ENCODE data around the gene C1orf21. TPM values are rescaled to one million over a fixed set of nuclear protein-coding genes. Genes with fewer than 3 reads are reported as not detected.

C1orf21 gene
- total and polyA plus RNA-seq, 5 experiments from 2014 or later: 0.60 to 30.9 (median 0.84) TPM

DNA sequence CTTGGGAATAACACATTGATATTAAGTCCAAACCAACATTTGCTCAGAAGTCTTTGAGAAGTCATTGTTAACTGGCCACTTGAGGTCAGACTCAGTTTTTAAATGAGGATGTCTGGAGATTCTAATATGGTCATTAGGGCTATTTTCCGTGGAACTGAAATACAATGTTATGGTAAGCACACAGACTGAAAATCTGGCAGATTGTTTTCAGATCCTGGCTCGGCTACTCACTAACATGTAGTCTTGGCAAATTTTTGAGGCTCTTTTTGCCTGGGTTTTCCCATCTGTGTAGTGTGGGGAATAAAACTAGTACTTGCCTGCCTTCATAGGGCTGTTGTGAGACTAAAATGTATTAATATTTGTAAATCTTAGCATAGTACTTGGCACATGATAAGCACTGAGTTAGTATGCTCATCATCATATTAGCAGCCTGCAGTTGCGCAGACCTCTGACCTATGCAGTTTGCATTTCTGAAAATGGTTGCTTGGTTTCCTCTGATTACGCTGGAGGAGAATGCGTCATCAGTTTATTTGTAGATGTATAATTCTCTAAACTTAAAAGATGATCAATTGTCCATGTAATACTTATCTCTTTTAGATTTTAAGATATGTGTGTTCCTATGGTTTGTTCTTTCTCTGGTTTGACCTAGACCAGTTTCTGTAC, 100.8 kb downstream of the C1orf21 start:
- POLR2A ChIA-PET: no interaction called here
- H3K36me3 Mint-ChIP-seq: no peaks in the 10 kb centered on the region
- DNase-seq (no peak), ATAC-seq (no peak)
- H3K4me1 Mint-ChIP-seq: peaks cover 2 to 25% (median 6%) of the 10 kb centered on the region in 4 donors
- H3K27me3 Mint-ChIP-seq: peaks cover 0 to 2% (median 0%) of the 10 kb centered on the region in 5 donors
- no peak overlapping the region for H3K4me3 Mint-ChIP-seq
- no peaks in the 10 kb centered on the region for H3K9me3 Mint-ChIP-seq
- no peak overlapping the region for H3K27ac Mint-ChIP-seq

DNA sequence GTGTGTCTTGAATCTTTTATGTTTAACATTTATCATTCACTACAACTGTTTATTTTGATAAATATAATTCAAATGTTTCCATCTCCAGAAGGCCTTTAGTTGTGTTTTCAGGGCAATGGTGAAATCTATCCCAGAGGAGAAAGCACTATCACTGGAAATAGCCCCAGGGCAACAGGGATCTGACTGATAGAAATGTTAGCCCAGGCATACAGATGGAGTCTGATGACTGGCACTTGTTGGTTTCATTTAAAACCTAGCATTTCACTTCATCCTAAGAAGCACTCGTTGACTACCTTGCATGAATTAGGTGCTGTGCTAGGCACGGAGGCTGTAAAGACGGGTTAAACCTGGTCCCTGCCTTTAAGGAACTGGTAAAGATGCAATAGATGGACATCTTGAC, 103.1 kb downstream of the C1orf21 start:
- Mint-ChIP-seq H3K4me1 (peaks cover 2 to 34% (median 6%) of the 10 kb centered on the region in 4 donors), H3K4me3 (no peak overlapping the region), H3K36me3 (no peaks in the 10 kb centered on the region), H3K27me3 (no peaks in the 10 kb centered on the region), H3K27ac (peak overlapping the region in 2 of 10 donors; percentile 1 to 52), H3K9me3 (no peaks in the 10 kb centered on the region)
- ATAC-seq: no peak
- POLR2A ChIA-PET: no interaction called here
- no peak for DNase-seq

DNA sequence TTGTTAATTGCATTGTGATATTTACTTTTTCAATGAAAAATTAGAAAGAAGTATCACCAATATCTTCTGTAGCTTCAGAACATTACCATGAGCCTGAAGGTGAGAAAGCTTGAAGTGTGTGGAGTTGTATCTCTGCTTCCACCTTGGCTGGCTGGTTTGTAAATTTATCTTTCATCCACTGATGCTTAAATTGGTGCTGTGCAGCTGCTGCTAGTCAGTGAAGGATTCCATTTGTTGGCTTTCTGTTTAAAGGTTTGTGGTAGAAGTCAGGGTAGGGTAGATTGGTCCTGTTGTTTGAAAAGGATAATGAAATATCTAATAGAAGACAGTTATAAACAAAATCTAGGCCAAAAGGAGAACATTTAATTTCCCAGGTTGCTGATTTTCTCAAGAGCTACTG, 105.7 kb downstream of the C1orf21 start:
- H3K27me3 Mint-ChIP-seq: no peaks in the 10 kb centered on the region
- H3K36me3 Mint-ChIP-seq: no peaks in the 10 kb centered on the region
- H3K9me3 Mint-ChIP-seq: no peaks in the 10 kb centered on the region
- DNase-seq: no peak
- peak overlapping the region in 2 of 10 donors; percentile 52 to 89 for H3K27ac Mint-ChIP-seq
- peaks cover 2 to 34% (median 6%) of the 10 kb centered on the region in 4 donors for H3K4me1 Mint-ChIP-seq
- ATAC-seq: no peak
- H3K4me3 Mint-ChIP-seq: no peak overlapping the region
- POLR2A ChIA-PET: no interaction called here

DNA sequence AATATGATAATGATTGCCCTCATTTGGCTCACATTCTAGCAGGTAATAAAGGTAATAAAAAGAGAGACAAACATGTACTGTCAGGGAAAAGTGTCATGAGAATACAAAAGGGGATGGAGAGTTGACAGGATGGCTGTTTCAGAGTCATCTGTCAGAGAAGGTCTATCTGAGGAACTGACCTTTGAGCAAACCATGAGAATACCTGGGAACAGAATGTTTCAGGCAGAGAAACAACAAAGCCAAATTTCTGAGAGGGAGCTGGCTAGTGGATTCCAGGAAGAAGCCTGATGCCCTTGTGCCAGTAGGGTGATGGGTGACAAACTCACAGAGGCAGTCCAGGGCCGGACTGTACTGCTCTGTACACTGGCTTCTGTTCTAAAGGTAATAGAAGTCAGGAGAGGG, 107.2 kb downstream of the C1orf21 start:
- H3K9me3 Mint-ChIP-seq: no peaks in the 10 kb centered on the region
- peaks cover 2 to 34% (median 6%) of the 10 kb centered on the region in 4 donors for H3K4me1 Mint-ChIP-seq
- H3K27ac Mint-ChIP-seq: no peak overlapping the region
- no peak overlapping the region for H3K4me3 Mint-ChIP-seq
- ATAC-seq: no peak
- POLR2A ChIA-PET: no interaction called here
- H3K36me3 Mint-ChIP-seq: no peaks in the 10 kb centered on the region
- H3K27me3 Mint-ChIP-seq: no peaks in the 10 kb centered on the region
- no peak for DNase-seq

DNA sequence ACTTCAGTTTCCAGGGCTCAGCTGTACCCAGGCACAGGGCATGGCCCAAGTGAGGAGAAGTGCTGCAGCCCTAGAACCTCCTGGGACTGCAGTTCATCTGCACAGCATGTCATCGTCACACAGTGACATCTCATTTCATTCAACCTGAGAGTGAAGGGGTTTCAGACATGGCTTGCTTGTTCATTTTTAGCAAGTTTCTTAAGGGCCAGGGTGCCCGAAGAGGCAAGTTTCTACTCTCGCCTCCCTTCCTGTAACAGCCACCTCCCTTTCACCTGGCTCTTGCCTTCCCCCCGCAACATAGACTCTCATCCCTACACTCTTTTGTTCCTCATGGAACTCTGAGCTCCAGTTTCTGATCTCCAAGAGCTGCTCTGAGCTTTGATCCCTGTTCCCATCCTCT, 108.1 kb downstream of the C1orf21 start:
- Mint-ChIP-seq H3K4me3 (no peak overlapping the region), H3K36me3 (no peaks in the 10 kb centered on the region)
- POLR2A ChIA-PET: interaction anchor here (0.7 kb wide), 1 partner anchor 25 kb away, joined by 5 read pairs; no protein-coding TSS in a partner anchor

DNA sequence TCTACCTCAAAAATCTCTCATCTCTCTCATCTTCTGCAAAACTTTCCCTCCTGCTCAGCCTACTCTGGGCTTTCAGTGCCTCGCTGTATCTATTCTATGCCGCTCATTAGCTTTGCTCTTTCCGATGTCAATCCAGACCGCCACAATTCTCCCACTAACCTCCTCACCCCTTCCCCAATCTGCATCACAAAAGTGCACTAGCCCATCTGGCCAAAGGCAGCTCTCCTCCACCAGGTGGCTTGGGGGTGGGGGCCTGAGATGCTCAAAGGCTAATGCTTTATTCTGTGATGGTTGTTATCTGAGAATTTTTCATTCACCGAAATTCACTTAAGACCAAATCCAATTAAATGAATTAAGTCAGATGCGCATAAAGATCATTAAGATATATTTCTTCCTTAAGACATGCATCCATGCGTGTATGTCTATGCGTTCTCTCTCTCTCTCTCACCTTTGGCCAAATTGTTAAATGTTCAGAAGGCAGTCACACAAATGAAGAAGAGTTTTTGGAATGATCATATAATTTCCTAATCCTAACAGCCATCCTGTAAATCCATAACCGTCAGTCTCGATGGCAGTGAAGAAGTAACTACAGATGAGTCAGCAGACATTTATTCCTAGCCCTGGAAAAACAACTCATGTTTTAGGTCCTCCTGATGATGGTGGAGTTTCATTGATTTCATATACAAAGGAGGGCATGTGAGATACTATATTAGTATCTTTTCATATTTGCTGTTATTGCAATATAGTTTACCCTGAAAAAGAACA, 111.3 kb downstream of the C1orf21 start:
- DNase-seq: no peak
- peaks cover 0 to 10% (median 0%) of the 10 kb centered on the region in 4 donors for H3K4me1 Mint-ChIP-seq
- POLR2A ChIA-PET: no interaction called here

More for the DNA sequence above, 108.1 kb downstream of the C1orf21 start:
- H3K9me3 Mint-ChIP-seq: no peaks in the 10 kb centered on the region
- peaks cover 2 to 34% (median 6%) of the 10 kb centered on the region in 4 donors for H3K4me1 Mint-ChIP-seq
- H3K27ac Mint-ChIP-seq: no peak overlapping the region
- no peak for ATAC-seq
- no peaks in the 10 kb centered on the region for H3K27me3 Mint-ChIP-seq
- DNase-seq: no peak

DNA sequence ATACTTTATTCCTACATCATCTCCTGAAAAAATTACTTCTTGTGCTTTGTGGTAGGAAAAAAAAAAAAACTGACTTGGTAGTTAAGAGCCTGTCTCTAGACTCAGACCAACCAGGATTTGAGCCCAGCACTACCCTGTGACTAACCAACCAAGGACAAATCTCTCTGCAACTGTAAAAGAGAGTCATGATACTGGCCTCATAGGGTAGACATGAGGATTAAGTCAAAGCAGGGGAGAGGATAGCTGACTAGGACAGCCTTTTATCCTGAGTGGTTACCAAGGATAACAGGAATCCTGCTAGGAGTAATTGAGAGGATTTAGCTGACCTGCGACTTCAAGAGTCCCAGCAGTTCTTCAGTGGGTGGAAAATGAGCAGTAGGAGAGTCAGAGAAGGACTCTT, 112.8 kb downstream of the C1orf21 start:
- H3K27ac Mint-ChIP-seq: no peak overlapping the region
- DNase-seq (no peak), ATAC-seq (no peak)
- H3K36me3 Mint-ChIP-seq: no peaks in the 10 kb centered on the region
- H3K4me3 Mint-ChIP-seq: no peak overlapping the region
- no peaks in the 10 kb centered on the region for H3K9me3 Mint-ChIP-seq
- POLR2A ChIA-PET: no interaction called here
- H3K27me3 Mint-ChIP-seq: peaks cover 0 to 1% (median 0%) of the 10 kb centered on the region in 5 donors
- H3K4me1 Mint-ChIP-seq: no peaks in the 10 kb centered on the region

More for the DNA sequence above, 111.3 kb downstream of the C1orf21 start:
- Mint-ChIP-seq H3K4me3 (no peak overlapping the region), H3K9me3 (no peaks in the 10 kb centered on the region), H3K27me3 (no peaks in the 10 kb centered on the region), H3K27ac (no peak overlapping the region), H3K36me3 (no peaks in the 10 kb centered on the region)
- no peak for ATAC-seq

DNA sequence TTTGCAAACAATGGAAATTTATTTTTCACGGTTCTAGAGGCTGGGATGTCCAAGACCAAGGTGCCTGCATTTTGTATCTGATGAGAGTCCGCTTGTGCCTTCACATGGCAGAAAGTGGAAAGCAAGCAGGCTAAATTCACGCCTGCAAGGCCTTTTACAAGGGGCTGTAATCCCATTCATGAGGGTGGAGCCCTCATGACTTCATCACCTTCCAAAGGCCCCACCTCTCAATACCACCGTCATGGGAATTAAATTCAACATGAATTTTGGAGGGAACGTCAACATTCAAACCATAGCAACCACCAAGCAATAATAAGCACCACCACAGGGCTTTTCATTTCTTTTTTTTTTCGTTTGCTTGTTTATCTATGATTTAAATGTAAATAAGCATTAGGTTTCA, 115.3 kb downstream of the C1orf21 start:
- Mint-ChIP-seq H3K36me3 (no peaks in the 10 kb centered on the region), H3K4me3 (no peak overlapping the region), H3K4me1 (no peaks in the 10 kb centered on the region), H3K27me3 (peaks cover 0 to 4% (median 0%) of the 10 kb centered on the region in 5 donors), H3K27ac (no peak overlapping the region), H3K9me3 (no peaks in the 10 kb centered on the region)
- no peak for DNase-seq
- POLR2A ChIA-PET: no interaction called here
- no peak for ATAC-seq

DNA sequence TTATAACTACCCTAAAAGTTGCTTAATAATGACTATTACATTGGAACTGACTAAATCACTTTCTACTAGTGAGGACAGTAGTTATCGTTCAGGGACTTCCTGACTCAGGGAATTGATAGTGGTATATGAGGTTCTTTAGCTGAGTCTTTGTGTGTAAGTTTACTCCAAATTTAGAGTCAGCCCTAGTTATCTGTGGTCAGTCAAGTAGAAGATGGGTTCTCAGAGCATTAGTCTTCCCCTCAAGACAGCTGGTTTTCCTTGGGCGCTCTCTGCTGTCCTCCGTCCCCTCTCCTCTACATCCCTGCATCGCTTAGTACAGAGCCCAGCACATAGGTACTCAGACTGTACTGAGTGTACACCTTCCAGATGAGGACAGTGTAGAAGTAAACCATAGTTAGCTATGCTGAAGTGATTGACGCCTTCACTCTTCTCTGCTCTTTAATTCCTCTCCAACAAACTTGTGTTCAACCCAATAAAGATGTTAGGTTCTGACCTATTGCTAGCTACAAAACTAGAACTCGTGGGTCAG, 116.5 kb downstream of the C1orf21 start:
- Mint-ChIP-seq H3K36me3 (no peaks in the 10 kb centered on the region), H3K27me3 (peaks cover 0 to 4% (median 0%) of the 10 kb centered on the region in 5 donors), H3K4me1 (no peaks in the 10 kb centered on the region), H3K27ac (no peak overlapping the region), H3K4me3 (no peak overlapping the region), H3K9me3 (no peaks in the 10 kb centered on the region)
- DNase-seq: no peak
- POLR2A ChIA-PET: no interaction called here
- no peak for ATAC-seq

DNA sequence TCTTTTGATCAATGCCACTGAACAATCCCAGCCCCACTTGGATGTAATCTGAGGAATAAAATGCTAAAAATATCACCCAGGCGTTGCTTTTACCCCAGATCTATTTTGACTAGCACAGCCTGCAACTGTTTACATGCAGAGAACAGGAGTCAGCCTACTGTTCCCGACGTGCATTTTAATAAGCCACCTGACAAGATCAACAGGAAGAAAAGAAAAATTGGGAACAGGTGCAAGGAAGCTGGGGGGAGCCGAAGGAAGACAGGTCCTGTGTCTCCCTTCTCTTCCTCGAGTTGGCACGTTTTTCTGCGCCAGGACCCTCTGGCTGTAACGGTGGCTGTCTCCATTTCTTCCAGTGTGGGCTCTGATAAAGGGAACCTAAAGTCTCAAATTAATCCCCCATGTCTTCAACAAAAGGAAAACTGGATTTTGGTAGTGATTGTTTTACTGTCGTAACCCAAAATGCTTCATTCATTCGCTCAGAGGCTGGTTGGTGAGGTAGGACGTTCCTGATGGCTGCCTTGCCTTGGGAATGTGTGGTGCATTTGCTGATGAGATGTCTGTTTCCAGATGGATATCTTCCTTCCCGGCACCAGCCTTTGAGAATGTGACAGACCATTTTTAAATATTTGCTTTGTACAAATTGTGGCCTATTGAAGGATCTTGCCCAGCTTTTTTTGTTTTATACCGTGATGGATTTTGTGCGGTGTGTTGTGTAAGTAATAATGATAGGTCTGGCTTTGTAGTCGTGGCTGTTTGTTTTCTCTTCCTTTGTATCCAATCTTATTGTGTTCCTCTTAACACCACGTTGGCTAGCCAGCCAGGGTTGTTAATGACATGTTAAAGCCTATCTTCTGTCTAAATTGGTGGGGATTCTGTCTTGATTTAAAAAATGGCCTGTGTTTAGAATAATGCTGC, 117.5 kb downstream of the C1orf21 start:
- Mint-ChIP-seq H3K4me1 (no peaks in the 10 kb centered on the region), H3K4me3 (no peak overlapping the region), H3K27ac (no peak overlapping the region), H3K36me3 (no peaks in the 10 kb centered on the region), H3K9me3 (no peaks in the 10 kb centered on the region), H3K27me3 (peaks cover 0 to 4% (median 0%) of the 10 kb centered on the region in 5 donors)
- ATAC-seq: no peak
- DNase-seq: no peak
- POLR2A ChIA-PET: no interaction called here

DNA sequence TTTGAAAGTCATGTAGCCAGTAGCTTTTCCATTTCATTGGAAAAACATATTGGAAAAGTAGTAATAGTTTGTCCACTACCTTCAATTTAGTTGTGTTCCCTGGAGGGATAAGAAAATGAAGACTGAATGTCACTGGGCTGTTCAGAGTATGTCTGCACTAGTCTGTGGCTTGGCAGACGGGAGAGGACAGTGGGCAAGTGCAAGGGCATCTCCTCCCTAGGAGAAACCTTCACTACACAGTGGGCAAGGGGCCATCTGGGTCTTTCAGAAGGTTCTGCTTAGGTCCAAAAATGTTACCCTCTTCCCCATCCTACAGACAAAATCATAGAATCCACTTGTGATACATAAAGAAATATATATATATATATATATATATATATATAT, 118.1 kb downstream of the C1orf21 start:
- no peak overlapping the region for H3K27ac Mint-ChIP-seq
- ATAC-seq: no peak

DNA sequence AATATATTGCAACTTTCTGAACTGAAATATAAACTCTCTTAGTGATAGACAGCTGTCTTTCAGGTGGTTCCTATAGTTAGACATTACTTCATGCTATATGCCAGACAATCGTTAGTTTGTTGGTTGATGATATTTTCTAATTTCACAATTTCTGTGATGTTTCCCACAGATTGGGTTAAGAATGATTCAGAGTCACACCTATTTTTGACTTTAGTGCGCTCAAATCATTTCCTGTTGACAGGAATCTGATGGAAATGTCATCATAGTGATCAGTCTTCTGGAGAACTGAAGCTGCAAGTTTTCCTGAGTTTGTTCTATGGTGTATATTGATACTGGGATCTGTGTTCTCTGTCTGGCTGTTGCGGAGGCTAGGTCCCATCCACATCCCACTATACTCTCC, 119.7 kb downstream of the C1orf21 start:
- DNase-seq (no peak), ATAC-seq (no peak)
- no peaks in the 10 kb centered on the region for H3K36me3 Mint-ChIP-seq

More for the DNA sequence above, 118.1 kb downstream of the C1orf21 start:
- POLR2A ChIA-PET: no interaction called here
- Mint-ChIP-seq H3K9me3 (no peaks in the 10 kb centered on the region), H3K27me3 (peaks cover 0 to 4% (median 0%) of the 10 kb centered on the region in 5 donors), H3K4me3 (no peak overlapping the region), H3K36me3 (no peaks in the 10 kb centered on the region), H3K4me1 (no peaks in the 10 kb centered on the region)
- DNase-seq: no peak

More for the DNA sequence above, 119.7 kb downstream of the C1orf21 start:
- Mint-ChIP-seq H3K27ac (no peak overlapping the region), H3K27me3 (peaks cover 0 to 4% (median 0%) of the 10 kb centered on the region in 5 donors), H3K9me3 (no peaks in the 10 kb centered on the region), H3K4me3 (no peak overlapping the region), H3K4me1 (no peaks in the 10 kb centered on the region)
- POLR2A ChIA-PET: no interaction called here
